ENCODE results near the gene KDM4F. TPM values are rescaled to one million over a fixed set of nuclear protein-coding genes. Genes with fewer than 3 reads are reported as not detected.

The KDM4F gene
- polyA plus RNA-seq, 2 donors = not detected

GRCh38 chr11:95095858-95096587 is 46.8 kb downstream of the KDM4F start:
- Histone ChIP-seq H3K4me3 (ENCODE audit: low read depth in 1 of 2, low read length in 2 of 2) (no peak overlapping the region), H3K9me3 (ENCODE audit: control insufficient read depth in 2 of 2, insufficient read depth in 1 of 2, low read depth in 1 of 2, low read length in 1 of 2) (no peaks in the 10 kb centered on the region), H3K36me3 (ENCODE audit: control insufficient read depth in 2 of 2, insufficient read depth in 2 of 2, low read length in 1 of 2) (no peaks in the 10 kb centered on the region), H3K27ac (ENCODE audit: low read depth in 2 of 2, low read length in 1 of 2) (no peak overlapping the region), H3K27me3 (ENCODE audit: control insufficient read depth in 1 of 2, insufficient read depth in 2 of 2, low read length in 2 of 2) (no peaks in the 10 kb centered on the region), H3K4me1 (ENCODE audit: control insufficient read depth in 2 of 2, insufficient read depth in 2 of 2, low read length in 1 of 2) (peaks cover 0 to 9% of the 10 kb centered on the region in 2 donors)
- WGBS, 2 donors = 25 to 40% methylated on average over 4 of the region's 4 CpGs

GRCh38 chr11:95097209-95097608 is 48.0 kb downstream of the KDM4F start:
- Histone ChIP-seq H3K27me3 (ENCODE audit: control insufficient read depth in 1 of 2, insufficient read depth in 2 of 2, low read length in 2 of 2) (no peaks in the 10 kb centered on the region), H3K4me1 (ENCODE audit: control insufficient read depth in 2 of 2, insufficient read depth in 2 of 2, low read length in 1 of 2) (peaks cover 0 to 6% of the 10 kb centered on the region in 2 donors), H3K36me3 (ENCODE audit: control insufficient read depth in 2 of 2, insufficient read depth in 2 of 2, low read length in 1 of 2) (no peaks in the 10 kb centered on the region), H3K27ac (ENCODE audit: low read depth in 2 of 2, low read length in 1 of 2) (no peak overlapping the region), H3K4me3 (ENCODE audit: low read depth in 1 of 2, low read length in 2 of 2) (no peak overlapping the region), H3K9me3 (ENCODE audit: control insufficient read depth in 2 of 2, insufficient read depth in 1 of 2, low read depth in 1 of 2, low read length in 1 of 2) (no peaks in the 10 kb centered on the region)
- WGBS, 2 donors = 70 to 72% methylated on average over 3 of the region's 3 CpGs

GRCh38 chr11:95098826-95099225 is 49.6 kb downstream of the KDM4F start:
- no peaks in the 10 kb centered on the region for H3K27me3 ChIP-seq (ENCODE audit: control insufficient read depth in 1 of 2, insufficient read depth in 2 of 2, low read length in 2 of 2)
- WGBS, 2 donors = 82 to 83% methylated on average over 3 of the region's 3 CpGs
- no peak overlapping the region for H3K4me3 ChIP-seq (ENCODE audit: low read depth in 1 of 2, low read length in 2 of 2)
- no peaks in the 10 kb centered on the region for H3K9me3 ChIP-seq (ENCODE audit: control insufficient read depth in 2 of 2, insufficient read depth in 1 of 2, low read depth in 1 of 2, low read length in 1 of 2)
- H3K4me1 ChIP-seq (ENCODE audit: control insufficient read depth in 2 of 2, insufficient read depth in 2 of 2, low read length in 1 of 2) = no peaks in the 10 kb centered on the region
- H3K36me3 ChIP-seq (ENCODE audit: control insufficient read depth in 2 of 2, insufficient read depth in 2 of 2, low read length in 1 of 2) = no peaks in the 10 kb centered on the region
- H3K27ac ChIP-seq (ENCODE audit: low read depth in 2 of 2, low read length in 1 of 2) = no peak overlapping the region

- Histone ChIP-seq H3K9me3 (ENCODE audit: control insufficient read depth in 2 of 2, insufficient read depth in 1 of 2, low read depth in 1 of 2, low read length in 1 of 2) (no peaks in the 10 kb centered on the region), H3K36me3 (ENCODE audit: control insufficient read depth in 2 of 2, insufficient read depth in 2 of 2, low read length in 1 of 2) (no peaks in the 10 kb centered on the region), H3K4me3 (ENCODE audit: low read depth in 1 of 2, low read length in 2 of 2) (no peak overlapping the region), H3K27me3 (ENCODE audit: control insufficient read depth in 1 of 2, insufficient read depth in 2 of 2, low read length in 2 of 2) (no peaks in the 10 kb centered on the region), H3K27ac (ENCODE audit: low read depth in 2 of 2, low read length in 1 of 2) (no peak overlapping the region), H3K4me1 (ENCODE audit: control insufficient read depth in 2 of 2, insufficient read depth in 2 of 2, low read length in 1 of 2) (no peaks in the 10 kb centered on the region)
- WGBS, 2 donors = 85 to 87% methylated on average over 4 of the region's 4 CpGs
Observed at GRCh38 chr11:95100191-95100648, 51.0 kb downstream of the KDM4F start.

Other genes starting within 250 kb of the KDM4F start
- 10 to 100 TPM; 44.8 to 89.7 TPM for gene CWC15, start 75.9 kb upstream of the KDM4F start, polyA plus RNA-seq
- gene KDM4D, start 75.7 kb upstream of the KDM4F start, polyA plus RNA-seq = under 1 TPM; 0.14 to 0.31 TPM
- gene KDM4E, start 24.2 kb upstream of the KDM4F start, polyA plus RNA-seq = not detected
- gene SRSF8, start 17.5 kb downstream of the KDM4F start, polyA plus RNA-seq = 10 to 100 TPM; 29.1 to 35.3 TPM
- gene ENDOD1, start 40.4 kb downstream of the KDM4F start, polyA plus RNA-seq = 10 to 100 TPM in 1 of 2 donors, 1 to 10 TPM in 1; 7.4 to 17.1 TPM
- gene SESN3, start 181.8 kb downstream of the KDM4F start, polyA plus RNA-seq = 1 to 10 TPM; 3.7 TPM